H1 (cell line): Measurements from ENCODE around the gene C17orf50. TPM values are rescaled to one million over a fixed set of nuclear protein-coding genes. Genes with fewer than 3 reads are reported as not detected.

Source experiments
- CHD1 ChIP-seq: IDR thresholded peaks from 2 replicates; pipeline ENCODE4 v1.6.1; 2012; ENCODE audit warnings: low read depth, low read length, improper control_type of control experiment
- CHD2 ChIP-seq: IDR thresholded peaks from 2 replicates; pipeline ENCODE4 v1.6.1; 2012; ENCODE audit warnings: low read length, improper control_type of control experiment
- CHD7 ChIP-seq: fragments of 300-600 bp; sonication (generic); IDR thresholded peaks from 2 replicates; pipeline ENCODE4 v1.7.1; 2012; ENCODE audit warnings: low read length, moderate library complexity, mild to moderate bottlenecking, inconsistent platforms; ENCODE audit not compliant: insufficient replicate concordance
- RBBP5 ChIP-seq: IDR thresholded peaks from 2 replicates; pipeline ENCODE4 v1.7.1; 2012; ENCODE audit warnings: low read depth, mild to moderate bottlenecking, inconsistent platforms, low read length, moderate library complexity, borderline replicate concordance
- RFX5 ChIP-seq: IDR thresholded peaks from 2 replicates; pipeline ENCODE4 v1.6.1; 2011; ENCODE audit warnings: low read depth, low read length, improper control_type of control experiment, borderline replicate concordance
- RXRA ChIP-seq: IDR thresholded peaks from 2 replicates; pipeline ENCODE4 v1.6.1; 2011; ENCODE audit warnings: low read depth, mild to moderate bottlenecking, low read length, moderate library complexity; ENCODE audit not compliant: insufficient read depth
- SP1 ChIP-seq: IDR thresholded peaks from 2 replicates; pipeline ENCODE4 v1.6.1; 2011; ENCODE audit warnings: low read depth, low read length
- SP2 ChIP-seq: IDR thresholded peaks from 2 replicates; pipeline ENCODE4 v1.6.1; 2012; ENCODE audit warnings: mild to moderate bottlenecking, low read length, inconsistent platforms
- polyA plus RNA-seq, 7 experiments: library from polyadenylated mRNA; depleted of rRNA in 3 of 7; stranded (reverse) in 5 of 7; unstranded in 2 of 7; fragments of >200 nt in 5 of 7; fragments of 200-250 nt in 2 of 7; gene quantifications; 1 replicate in 5 of 7; 2 replicates in 1 of 7; 4 replicates in 1 of 7; pipeline versions ENCODE4 v1.2.1 to v1.2.3, GENCODE V29; 2011 to 2013; ENCODE audit warnings: missing spikeins in 2 of 7, mixed read lengths in 2 of 7
- total RNA-seq: library from RNA; stranded (reverse); fragmentation: NEBNext Ultra II Directional; extraction: Animal tissue kit (Norgen Biotek cat#: 25700); gene quantifications from 2 replicates; pipeline ENCODE4 v1.2.1, GENCODE V29; 2021
- TF ChIP-seq, protein P1 (sequence below): IDR thresholded peaks from 2 replicates; pipeline ENCODE4 v1.6.1; 2012; ENCODE audit warnings: low read length, inconsistent platforms

C17orf50 gene
- total and polyA plus RNA-seq, 2 of the 8 experiments (the other 6 are each of a cell fraction or from before 2014, with no cell fraction given): 0.12 TPM; not detected in 1

- TF ChIP-seq CHD7: no peak
- no peak for TF ChIP-seq CHD1
- TF ChIP-seq SP1: no peak
- no peak for TF ChIP-seq SP2
- no peak for TF ChIP-seq RXRA
- TF ChIP-seq, protein P1, sequence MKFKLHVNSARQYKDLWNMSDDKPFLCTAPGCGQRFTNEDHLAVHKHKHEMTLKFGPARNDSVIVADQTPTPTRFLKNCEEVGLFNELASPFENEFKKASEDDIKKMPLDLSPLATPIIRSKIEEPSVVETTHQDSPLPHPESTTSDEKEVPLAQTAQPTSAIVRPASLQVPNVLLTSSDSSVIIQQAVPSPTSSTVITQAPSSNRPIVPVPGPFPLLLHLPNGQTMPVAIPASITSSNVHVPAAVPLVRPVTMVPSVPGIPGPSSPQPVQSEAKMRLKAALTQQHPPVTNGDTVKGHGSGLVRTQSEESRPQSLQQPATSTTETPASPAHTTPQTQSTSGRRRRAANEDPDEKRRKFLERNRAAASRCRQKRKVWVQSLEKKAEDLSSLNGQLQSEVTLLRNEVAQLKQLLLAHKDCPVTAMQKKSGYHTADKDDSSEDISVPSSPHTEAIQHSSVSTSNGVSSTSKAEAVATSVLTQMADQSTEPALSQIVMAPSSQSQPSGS: no peak
- no peak for TF ChIP-seq CHD2
- TF ChIP-seq RBBP5: no peak
- no peak for TF ChIP-seq RFX5
Measured at GRCh38 chr17:35808240-35808961, 47.7 kb downstream of the C17orf50 start (continued).
